ENCODE data around the gene TRNAU1AP.

- TF ChIP-seq CTCF (IDR thresholded peaks at IDR 0.05) = no peak
- TF ChIP-seq POLR2A (IDR thresholded peaks at IDR 0.05) = no peak
These were observed 36.3 kb upstream of the TRNAU1AP start for GRCh38 chr1:28516518-28516956.
